Astrocyte of the hippocampus (primary cell): ENCODE data around the gene ZMIZ2.
A peak's percentile ranks its signal among the peaks of the same experiment; 100 is the strongest.
"Not testable (repeated sequence)": the region's sequence is repeated elsewhere in the genome, so short reads cannot be mapped to it uniquely, and the experiment has no call there.

Source experiments
- DNase-seq: peaks from one replicate; pipeline ENCODE4 v3.0.0; 2011; ENCODE audit warnings: low read depth, low spot score

ZMIZ2 gene

GRCh38 chr7:44772867-44773266 lies 24.2 kb downstream of the ZMIZ2 start:
- DNase-seq, result no peak

- DNase-seq, result not testable (repeated sequence)
Observed at GRCh38 chr7:44774486-44774885, 25.8 kb downstream of the ZMIZ2 start.

- no peak for DNase-seq
Observed at GRCh38 chr7:44775383-44776107, 26.9 kb downstream of the ZMIZ2 start.

GRCh38 chr7:44776211-44776610 lies 27.6 kb downstream of the ZMIZ2 start:
- DNase-seq, result no peak

- DNase-seq, result no peak
Observed at GRCh38 chr7:44782460-44782859, 33.8 kb downstream of the ZMIZ2 start.

- no peak for DNase-seq
Observed at GRCh38 chr7:44783407-44783806, 34.8 kb downstream of the ZMIZ2 start.

- no peak for DNase-seq
Observed at GRCh38 chr7:44784364-44784763, 35.7 kb downstream of the ZMIZ2 start.

- DNase-seq, result not testable (repeated sequence)
Observed at GRCh38 chr7:44785218-44785617, 36.6 kb downstream of the ZMIZ2 start.

- DNase-seq, result no peak
Observed at GRCh38 chr7:44787041-44787440, 38.4 kb downstream of the ZMIZ2 start.

GRCh38 chr7:44787762-44788161 lies 39.1 kb downstream of the ZMIZ2 start:
- DNase-seq, result no peak

- no peak for DNase-seq
Observed at GRCh38 chr7:44789990-44790389, 41.3 kb downstream of the ZMIZ2 start.

GRCh38 chr7:44791278-44792219 lies 42.9 kb downstream of the ZMIZ2 start:
- DNase-seq, result peak; percentile 71

GRCh38 chr7:44793919-44794318 lies 45.3 kb downstream of the ZMIZ2 start:
- DNase-seq, result no peak

- no peak for DNase-seq
Observed at GRCh38 chr7:44794331-44794730, 45.7 kb downstream of the ZMIZ2 start.

- DNase-seq, result no peak
Observed at GRCh38 chr7:44796034-44796503, 47.4 kb downstream of the ZMIZ2 start.

- DNase-seq, result peak; percentile 99
Observed at GRCh38 chr7:44796504-44797328, 48.1 kb downstream of the ZMIZ2 start, which contains the start of gene PPIA. Gene PPIA, plus strand, starts transcription at chr7:44796681. Its CDS starts 44 bp downstream, at chr7:44796725.

- DNase-seq, result peak; percentile 93
Observed at GRCh38 chr7:44797329-44798258, 48.9 kb downstream of the ZMIZ2 start.

GRCh38 chr7:44798649-44799305 lies 50.1 kb downstream of the ZMIZ2 start:
- DNase-seq, result no peak

- no peak for DNase-seq
Observed at GRCh38 chr7:44799939-44800338, 51.3 kb downstream of the ZMIZ2 start.

GRCh38 chr7:44801890-44802289 lies 53.2 kb downstream of the ZMIZ2 start:
- DNase-seq, result no peak
